H9 (cell line): Measurements from ENCODE around the gene CATSPERE. TPM values are rescaled to one million over a fixed set of nuclear protein-coding genes. Genes with fewer than 3 reads are reported as not detected.

Source experiments
- DNase-seq: peaks from one replicate; pipeline ENCODE4 v3.0.0-alpha.2; 2017
- H2AFZ ChIP-seq: one replicate; pipeline ENCODE4 v1.6.1; 2013; ENCODE audit warnings: mild to moderate bottlenecking, low read length, control low read depth, moderate library complexity
- H2AK5ac ChIP-seq: 2 replicates; pipeline ENCODE4 v1.6.1; 2013; ENCODE audit warnings: low read length, control low read depth, mixed read lengths; ENCODE audit not compliant: insufficient read length
- H2BK120ac ChIP-seq: one replicate; pipeline ENCODE4 v1.6.1; 2013; ENCODE audit warnings: low read depth, mild to moderate bottlenecking, low read length, control low read depth, inconsistent platforms; ENCODE audit not compliant: poor library complexity, severe bottlenecking
- H2BK12ac ChIP-seq: 2 replicates; pipeline ENCODE4 v1.6.1; 2013; ENCODE audit warnings: low read length, control low read depth, mixed read lengths, low read depth; ENCODE audit not compliant: insufficient read length
- H2BK15ac ChIP-seq: 2 replicates; pipeline ENCODE4 v1.6.1; 2013; ENCODE audit warnings: low read depth, low read length, control low read depth
- H2BK20ac ChIP-seq: one replicate; pipeline ENCODE4 v1.6.1; 2013; ENCODE audit warnings: low read depth, mild to moderate bottlenecking, low read length, control low read depth, inconsistent platforms; ENCODE audit not compliant: poor library complexity, severe bottlenecking
- H2BK5ac ChIP-seq: 2 replicates; pipeline ENCODE4 v1.6.1; 2013; ENCODE audit warnings: low read length, control low read depth, mixed read lengths; ENCODE audit not compliant: insufficient read length
- H3K14ac ChIP-seq: 2 replicates; pipeline ENCODE4 v1.6.1; 2013; ENCODE audit warnings: low read length, control low read depth; ENCODE audit not compliant: insufficient read depth
- H3K18ac ChIP-seq: 2 replicates; pipeline ENCODE4 v1.6.1; 2013; ENCODE audit warnings: low read depth, mild to moderate bottlenecking, mixed read lengths, low read length, control low read depth; ENCODE audit not compliant: insufficient read length
- H3K23ac ChIP-seq: 2 replicates; pipeline ENCODE4 v1.6.1; 2013; ENCODE audit warnings: low read length, control low read depth, mixed read lengths, low read depth; ENCODE audit not compliant: insufficient read length
- H3K23me2 ChIP-seq: 2 replicates; pipeline ENCODE4 v1.6.1; 2013; ENCODE audit warnings: low read depth, mild to moderate bottlenecking, mixed read lengths, low read length, control low read depth; ENCODE audit not compliant: insufficient read length, poor library complexity, severe bottlenecking
- H3K27ac ChIP-seq: 2 replicates; pipeline ENCODE4 v1.5.1; 2013; ENCODE audit warnings: low read length, control low read depth, mixed read lengths, low read depth; ENCODE audit not compliant: insufficient read length
- H3K27me3 ChIP-seq: 2 replicates; pipeline ENCODE4 v1.6.1; 2013; ENCODE audit warnings: low read length, control low read depth, inconsistent platforms; ENCODE audit not compliant: insufficient read depth
- H3K4ac ChIP-seq: 2 replicates; pipeline ENCODE4 v1.6.1; 2013; ENCODE audit warnings: low read depth, mild to moderate bottlenecking, control low read depth, inconsistent platforms, low read length, moderate library complexity
- H3K4me1 ChIP-seq: 2 replicates; pipeline ENCODE4 v1.6.1; 2013; ENCODE audit warnings: low read length, control low read depth, inconsistent platforms; ENCODE audit not compliant: insufficient read depth
- H3K4me2 ChIP-seq: 2 replicates; pipeline ENCODE4 v1.6.1; 2013; ENCODE audit warnings: low read length, control low read depth, mixed read lengths; ENCODE audit not compliant: insufficient read length, insufficient read depth
- H3K56ac ChIP-seq: 2 replicates; pipeline ENCODE4 v1.6.1; 2013; ENCODE audit warnings: low read depth, mild to moderate bottlenecking, mixed read lengths, low read length, control low read depth; ENCODE audit not compliant: insufficient read length
- H3K79me1 ChIP-seq: 2 replicates; pipeline ENCODE4 v1.6.1; 2013; ENCODE audit warnings: low read depth, mild to moderate bottlenecking, moderate library complexity, low read length, control low read depth, inconsistent platforms; ENCODE audit not compliant: insufficient read depth, poor library complexity, severe bottlenecking
- H3K79me2 ChIP-seq: 2 replicates; pipeline ENCODE4 v1.6.1; 2013; ENCODE audit warnings: low read length, control low read depth, inconsistent platforms; ENCODE audit not compliant: insufficient read depth
- H3K9ac ChIP-seq: 2 replicates; pipeline ENCODE4 v1.6.1; 2013; ENCODE audit warnings: low read length, control low read depth, mixed read lengths; ENCODE audit not compliant: insufficient read length; ENCODE audit errors: extremely low read depth
- H3K9me3 ChIP-seq: one replicate; pipeline ENCODE4 v1.6.1; 2013; ENCODE audit warnings: low read depth, low read length, inconsistent platforms; ENCODE audit not compliant: control insufficient read depth
- H3T11ph ChIP-seq: one replicate; pipeline ENCODE4 v1.6.1; 2013; ENCODE audit warnings: mild to moderate bottlenecking, low read length, control low read depth, inconsistent platforms
- H4K20me1 ChIP-seq: one replicate; pipeline ENCODE4 v1.6.1; 2013; ENCODE audit not compliant: control insufficient read depth, insufficient read length, insufficient read depth
- H4K5ac ChIP-seq: 2 replicates; pipeline ENCODE4 v1.6.1; 2013; ENCODE audit warnings: low read depth, mild to moderate bottlenecking, mixed read lengths, low read length, control low read depth; ENCODE audit not compliant: insufficient read length
- H4K8ac ChIP-seq: replicated peaks from 2 replicates; pipeline ENCODE4 v1.6.1; 2013; ENCODE audit warnings: low read length, control low read depth, mixed read lengths, low read depth; ENCODE audit not compliant: insufficient read length
- H4K91ac ChIP-seq: 2 replicates; pipeline ENCODE4 v1.6.1; 2013; ENCODE audit warnings: low read depth, mild to moderate bottlenecking, moderate library complexity, mixed read lengths, low read length, control low read depth; ENCODE audit not compliant: insufficient read length
- H3K27ac Mint-ChIP-seq, 3 experiments: 2 replicates in 2 of 3; 3 replicates in 1 of 3; pipeline ENCODE4 v1.8.0; 2020 to 2021; ENCODE audit warnings: mixed read lengths in 3 of 3, mild to moderate bottlenecking in 1 of 3, moderate library complexity in 1 of 3
- H3K27me3 Mint-ChIP-seq: 2 replicates; pipeline ENCODE4 v1.8.0; 2021; ENCODE audit warnings: low read depth, mild to moderate bottlenecking, moderate library complexity, mixed read lengths
- H3K36me3 Mint-ChIP-seq, 3 experiments: 2 replicates in 2 of 3; 3 replicates in 1 of 3; pipeline ENCODE4 v1.8.0; 2020 to 2021; ENCODE audit warnings: low read depth in 3 of 3, mixed read lengths in 3 of 3; ENCODE audit not compliant: insufficient read depth in 1 of 3
- H3K4me1 Mint-ChIP-seq, 2 experiments: 2 replicates each; pipeline ENCODE4 v1.8.0; 2020; ENCODE audit warnings: mixed read lengths in 2 of 2
- H3K4me3 Mint-ChIP-seq, 2 experiments: 2 replicates in 1 of 2; 3 replicates in 1 of 2; pipeline ENCODE4 v1.8.0; 2020 to 2021; ENCODE audit warnings: mild to moderate bottlenecking in 2 of 2, mixed read lengths in 2 of 2, moderate library complexity in 1 of 2
- H3K9me3 Mint-ChIP-seq, 2 experiments: 2 replicates in 1 of 2; 3 replicates in 1 of 2; pipeline ENCODE4 v1.8.0; 2020; ENCODE audit warnings: mild to moderate bottlenecking in 2 of 2, mixed read lengths in 2 of 2, moderate library complexity in 1 of 2
- CTCF ChIP-seq: fragments of 200-600 bp; sonication (generic); conservative IDR thresholded peaks from 3 replicates; pipeline ENCODE4 v1.8.0; 2021; ENCODE audit warnings: antibody characterized with exemption, mild to moderate bottlenecking
- total RNA-seq: library from RNA; stranded (reverse); gene quantifications from 2 replicates; pipeline ENCODE4 v1.2.1, GENCODE V29; 2021

Gene CATSPERE
- total RNA-seq, 1 experiment from 2014 or later = 0.31 TPM

- Histone ChIP-seq H3K23ac (no peak overlapping the region), H4K5ac (no peak overlapping the region), H2BK12ac (no peak overlapping the region), H3K18ac (no peak overlapping the region), H3K9ac (no peak overlapping the region), H3T11ph (no peak overlapping the region), H3K27ac (no peak overlapping the region), H4K20me1 (no peaks in the 10 kb centered on the region), H3K9me3 (no peaks in the 10 kb centered on the region), H3K79me1 (no peaks in the 10 kb centered on the region), H3K14ac (no peak overlapping the region), H3K56ac (no peak overlapping the region), H3K4me2 (no peak overlapping the region), H4K8ac (no peak overlapping the region), H3K27me3 (no peaks in the 10 kb centered on the region), H3K79me2 (no peaks in the 10 kb centered on the region), H3K4ac (no peak overlapping the region), H3K4me1 (no peaks in the 10 kb centered on the region), H3K23me2 (no peaks in the 10 kb centered on the region), H2AFZ (no peak overlapping the region), H2BK20ac (no peak overlapping the region), H4K91ac (no peak overlapping the region), H2BK5ac (no peak overlapping the region), H2BK15ac (no peak overlapping the region), H2AK5ac (no peak overlapping the region), H2BK120ac (no peak overlapping the region)
- Mint-ChIP-seq H3K4me3 (no peak overlapping the region), H3K4me1 (peaks cover 5 to 6% of the 10 kb centered on the region in 2 experiments), H3K27me3 (peaks cover 4% of the 10 kb centered on the region), H3K27ac (no peak overlapping the region), H3K9me3 (peaks cover 10 to 13% of the 10 kb centered on the region in 2 experiments), H3K36me3 (peaks cover 4 to 16% (median 11%) of the 10 kb centered on the region in 3 experiments; a peak in 6 of 7 replicates)
- no peak for TF ChIP-seq CTCF
- no peak for DNase-seq
These were observed 178.5 kb downstream of the CATSPERE start for GRCh38 chr1:244639561-244639960.
